T-helper 2 cell (primary cell): ENCODE results near the gene LGR4.

Experiments used
- DNase-seq, 5 experiments: peaks; one replicate each; pipeline versions ENCODE4 v3.0.0 to v3.0.0-alpha.2; 2012 to 2022

Gene LGR4

GRCh38 chr11:27373392-27373791 is 99.2 kb downstream of the LGR4 start:
- no peak for DNase-seq

GRCh38 chr11:27372164-27372563 is 100.4 kb downstream of the LGR4 start:
- no peak for DNase-seq

DNA sequence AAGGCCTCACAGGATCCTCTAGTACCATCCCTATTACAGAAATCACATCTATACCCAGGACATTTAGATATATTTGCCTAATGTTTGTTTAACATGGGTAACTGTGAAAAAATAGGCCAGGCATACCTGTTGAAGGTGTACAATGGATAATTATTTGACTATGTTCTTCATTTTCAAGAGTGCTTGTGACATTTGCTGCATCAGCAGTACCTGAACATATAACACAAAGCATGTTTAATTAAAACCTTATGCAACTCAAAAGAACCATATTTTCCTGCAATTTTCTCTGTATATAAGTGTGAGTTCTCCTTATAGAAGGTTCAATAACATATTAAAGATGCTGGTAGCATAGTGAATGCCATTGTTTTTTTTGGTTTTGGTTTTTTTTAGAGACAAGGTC is 101.1 kb downstream of the LGR4 start:
- no peak for DNase-seq

- DNase-seq, result no peak
These were observed 102.2 kb downstream of the LGR4 start for GRCh38 chr11:27370374-27370773.

GRCh38 chr11:27367881-27368280 is 104.7 kb downstream of the LGR4 start:
- DNase-seq, result no peak

GRCh38 chr11:27363576-27364117 is 108.9 kb downstream of the LGR4 start:
- no peak for DNase-seq

- peak; percentile 72 to 96 (median 80) for DNase-seq
These were observed 109.6 kb downstream of the LGR4 start, which contains the start of gene CCDC34 for GRCh38 chr11:27362749-27363575. Gene CCDC34 (minus strand): TSS chr11:27363215. CDS start chr11:27363194, 21 bp downstream.

DNA sequence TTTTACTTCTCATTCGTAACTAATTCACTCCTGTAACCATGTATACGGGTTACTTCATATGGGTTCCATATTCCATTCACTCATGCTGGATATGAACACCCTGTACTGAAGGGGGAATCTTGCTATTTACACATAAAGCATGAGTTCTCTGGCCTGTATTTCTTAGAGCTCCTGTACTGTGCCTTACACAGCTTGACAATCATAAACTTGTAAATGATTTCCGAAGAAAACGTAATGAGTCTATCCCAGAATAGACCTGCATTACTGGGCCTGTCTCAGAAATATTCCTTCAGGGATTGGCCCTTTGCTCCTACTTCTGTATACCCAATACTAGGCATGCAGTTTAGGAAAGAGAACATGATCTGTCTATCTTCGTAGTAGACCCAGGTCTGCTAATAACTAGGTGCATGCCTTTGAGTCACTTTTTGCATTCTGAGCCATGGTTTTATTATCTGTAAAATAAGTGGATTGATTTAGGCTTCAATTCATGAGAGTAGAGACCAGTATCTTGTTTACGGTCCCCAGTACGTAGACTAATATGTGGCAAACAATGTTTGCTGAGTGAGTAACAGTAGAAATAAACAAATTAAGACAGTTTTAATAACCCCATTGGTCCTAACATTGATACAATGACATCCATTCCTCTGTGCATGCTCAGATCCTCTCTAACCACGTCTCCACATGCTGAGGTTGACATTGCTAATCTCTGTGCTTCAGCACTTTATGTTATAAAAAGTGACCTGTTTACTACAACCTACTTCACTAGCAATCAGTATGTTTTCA is 110.8 kb downstream of the LGR4 start:
- DNase-seq, result no peak

GRCh38 chr11:27358296-27358695 is 114.3 kb downstream of the LGR4 start:
- no peak for DNase-seq

GRCh38 chr11:27357250-27357649 is 115.3 kb downstream of the LGR4 start:
- DNase-seq, result no peak

DNA sequence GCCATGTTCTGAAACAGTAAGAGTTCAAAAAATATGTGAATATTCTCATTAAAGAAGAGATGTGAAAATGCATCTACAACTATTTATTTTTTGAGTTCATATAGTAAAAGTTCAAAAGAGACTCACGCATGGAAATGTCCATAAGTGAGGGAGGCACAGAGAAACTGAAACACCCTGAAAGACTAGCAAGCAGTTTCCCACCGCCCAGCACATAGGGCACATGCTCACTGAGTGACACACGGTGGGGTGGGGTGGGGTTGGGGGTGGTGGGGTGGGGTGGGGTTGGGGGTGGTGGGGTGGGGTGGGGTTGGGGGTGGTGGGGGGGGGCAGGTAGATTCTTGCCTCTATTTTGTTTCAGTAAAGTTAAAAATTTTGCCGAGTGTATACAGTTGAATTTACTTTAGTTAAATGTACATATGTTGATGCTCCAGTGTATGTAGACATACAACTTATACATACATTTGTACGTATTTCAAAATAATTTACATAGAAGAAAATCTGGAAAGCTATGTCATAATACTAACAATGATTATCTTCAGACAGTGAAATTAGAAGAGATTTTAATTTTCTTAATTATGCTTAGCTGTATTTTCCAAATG is 115.9 kb downstream of the LGR4 start:
- no peak for DNase-seq

DNA sequence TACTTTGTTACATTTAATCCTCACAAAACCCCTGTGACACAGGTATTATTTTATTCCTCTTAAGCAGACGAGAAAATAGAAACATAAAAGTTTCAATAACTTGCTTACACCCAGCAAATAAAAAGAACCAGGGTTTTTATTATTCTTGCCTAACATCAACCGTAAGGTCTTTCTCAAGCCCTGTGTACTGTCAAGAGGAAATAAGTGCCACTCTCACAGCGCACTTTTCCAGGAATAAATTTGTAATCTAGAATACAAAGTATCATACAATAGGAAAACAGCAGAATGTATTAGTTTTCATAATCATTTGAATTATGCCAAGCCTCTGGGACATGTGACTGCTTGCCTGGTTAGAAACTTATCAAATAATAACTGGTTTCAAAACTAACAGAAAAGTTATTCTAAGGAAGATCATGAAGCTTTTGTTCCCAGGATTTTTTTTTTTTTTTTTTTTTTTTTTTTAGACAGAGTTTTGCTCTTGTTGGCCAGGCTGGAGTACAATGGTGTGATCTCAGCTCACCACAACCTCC is 117.0 kb downstream of the LGR4 start:
- no peak for DNase-seq

- DNase-seq, result no peak
These were observed 118.1 kb downstream of the LGR4 start for GRCh38 chr11:27354359-27354965.

DNA sequence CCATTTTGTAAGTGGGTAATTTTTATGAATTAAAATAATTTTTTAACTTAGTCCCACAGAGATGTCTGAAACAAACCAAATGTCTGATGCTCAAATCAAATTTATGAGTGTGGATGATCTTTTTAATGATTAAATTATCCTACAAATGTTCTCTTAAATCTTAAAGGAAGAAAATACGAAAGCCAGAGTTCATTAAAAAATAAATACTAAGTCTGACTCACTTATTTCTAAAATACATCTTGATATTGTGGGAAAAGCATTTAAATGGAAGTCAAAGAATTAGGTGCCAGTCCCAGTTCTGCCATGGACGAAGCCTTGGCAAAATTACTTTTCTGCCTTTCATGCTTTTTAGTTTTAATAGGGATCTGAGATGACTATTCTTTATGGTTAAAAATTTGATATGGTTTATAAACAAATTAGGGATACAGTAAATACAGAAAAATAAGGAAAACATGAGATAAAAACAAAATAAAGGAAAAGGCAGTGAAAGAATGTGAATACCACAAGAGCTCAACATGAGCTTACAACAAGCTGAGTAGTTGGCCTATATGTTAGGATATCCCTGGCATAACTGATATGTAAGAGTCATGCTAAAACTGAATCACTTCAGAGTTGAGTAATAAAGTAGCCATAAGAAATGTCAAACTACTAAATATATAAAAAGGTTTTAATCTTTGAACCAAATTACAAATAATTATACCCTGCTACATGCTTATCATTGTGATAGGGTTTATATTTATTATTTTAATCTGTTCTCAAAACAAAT is 118.8 kb downstream of the LGR4 start:
- no peak for DNase-seq

GRCh38 chr11:27352781-27353180 is 119.8 kb downstream of the LGR4 start:
- DNase-seq, result no peak

DNA sequence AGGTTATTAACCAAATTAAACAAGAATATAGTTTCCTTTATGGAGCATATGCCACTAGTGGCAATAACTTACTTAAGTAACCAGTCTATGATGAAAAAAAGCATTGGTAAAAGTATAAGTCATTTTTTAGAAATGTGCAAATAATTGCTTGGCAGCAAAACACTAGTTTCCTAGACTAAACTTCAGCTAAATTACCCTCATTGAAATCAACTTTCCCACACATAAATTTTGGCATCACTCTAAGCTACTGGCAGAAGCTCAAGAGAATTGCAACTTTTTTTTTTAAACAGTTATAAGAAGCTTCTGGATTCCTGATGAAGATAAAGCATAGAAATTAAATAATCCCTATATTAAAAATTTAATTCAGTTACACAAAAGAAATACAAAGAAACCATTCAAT is 122.1 kb downstream of the LGR4 start:
- DNase-seq, result no peak

DNA sequence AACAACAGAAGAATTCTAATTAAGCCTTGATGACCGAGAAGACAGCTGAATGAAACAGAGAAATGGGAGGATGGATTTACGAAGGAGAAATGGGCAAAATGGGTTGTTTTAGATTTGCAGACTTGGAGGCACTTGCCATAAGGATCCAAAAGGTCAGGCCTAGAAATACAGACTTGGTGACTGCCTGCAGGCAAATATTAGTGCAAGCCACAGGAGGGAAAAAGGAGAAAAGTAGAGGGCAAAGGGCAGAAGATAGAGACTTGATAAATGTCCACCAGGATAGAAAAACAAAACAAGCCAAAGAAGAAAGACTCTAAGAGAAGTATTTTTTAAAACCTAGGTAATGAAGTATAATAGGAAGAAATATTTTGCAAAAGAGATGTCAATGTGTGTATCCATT is 122.7 kb downstream of the LGR4 start:
- DNase-seq, result no peak

- DNase-seq, result no peak
These were observed 124.2 kb downstream of the LGR4 start for GRCh38 chr11:27348340-27348873.

DNA sequence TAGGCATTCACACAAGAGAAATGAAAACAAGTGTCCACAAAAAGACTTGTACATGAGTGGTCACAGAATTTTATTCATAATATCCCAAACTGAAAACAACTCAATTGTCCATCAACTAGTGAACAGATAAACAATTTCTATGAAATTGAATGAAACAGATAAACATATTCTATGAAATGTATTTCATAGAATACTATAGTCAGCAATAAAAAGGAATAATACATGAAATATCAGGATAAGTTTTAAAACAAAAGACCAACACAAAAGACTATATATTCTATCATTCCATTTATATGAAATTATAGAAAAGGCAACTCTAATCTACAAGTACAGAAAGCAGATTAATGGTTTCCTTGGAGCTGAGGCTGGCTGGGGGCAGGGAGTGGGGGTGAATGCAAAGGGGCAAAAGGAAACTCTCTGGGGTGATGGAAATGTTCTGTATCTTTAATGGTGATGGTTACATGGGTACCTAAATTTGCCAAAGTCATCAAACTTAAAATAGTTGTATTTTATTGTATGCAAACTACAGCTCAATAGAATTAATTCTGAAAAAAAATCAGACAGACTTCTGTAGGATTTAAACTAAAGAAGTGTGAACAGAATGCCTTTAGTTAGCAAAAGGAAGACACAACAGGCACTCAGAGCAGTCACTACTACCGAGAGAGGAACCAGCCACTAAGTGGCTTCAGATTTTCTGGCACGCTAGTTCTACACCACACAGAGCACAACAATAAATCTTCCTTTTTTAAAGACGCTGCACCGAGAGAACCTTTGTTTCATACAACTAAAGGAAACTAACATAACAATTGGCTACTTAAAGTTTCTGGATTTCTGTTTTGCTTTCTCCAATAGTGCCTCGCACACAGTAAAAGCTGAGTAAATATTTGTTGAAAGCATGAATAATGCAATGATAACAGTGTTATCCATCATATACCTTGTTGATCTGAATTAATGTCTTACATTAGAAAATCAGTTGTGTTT is 124.9 kb downstream of the LGR4 start:
- DNase-seq, result no peak

GRCh38 chr11:27339941-27340340 is 132.6 kb downstream of the LGR4 start:
- no peak for DNase-seq
